Testis (tissue), 2 donors: ENCODE measurements around the gene INPP5A.

Experiments used
- POLR2A ChIP-seq: fragments of 450-650 bp; IDR thresholded peaks from one replicate; pipeline ENCODE4 v1.6.1; 2017; ENCODE audit warnings: antibody characterized with exemption, mild to moderate bottlenecking, moderate library complexity
- TF ChIP-seq, protein P1 (sequence below), 3 experiments: fragments of 450-650 bp in 2 of 3; fragments of 200-600 bp in 1 of 3; sonication (generic) in 1 of 3; IDR thresholded peaks; one replicate each; pipeline ENCODE4 v1.5.1; 2016 to 2019; ENCODE audit warnings: antibody characterized with exemption in 3 of 3, mild to moderate bottlenecking in 2 of 3, moderate library complexity in 1 of 3

GRCh38 chr10:132764108-132764507 lies 226.5 kb downstream of the INPP5A start:
- TF ChIP-seq, protein P1, sequence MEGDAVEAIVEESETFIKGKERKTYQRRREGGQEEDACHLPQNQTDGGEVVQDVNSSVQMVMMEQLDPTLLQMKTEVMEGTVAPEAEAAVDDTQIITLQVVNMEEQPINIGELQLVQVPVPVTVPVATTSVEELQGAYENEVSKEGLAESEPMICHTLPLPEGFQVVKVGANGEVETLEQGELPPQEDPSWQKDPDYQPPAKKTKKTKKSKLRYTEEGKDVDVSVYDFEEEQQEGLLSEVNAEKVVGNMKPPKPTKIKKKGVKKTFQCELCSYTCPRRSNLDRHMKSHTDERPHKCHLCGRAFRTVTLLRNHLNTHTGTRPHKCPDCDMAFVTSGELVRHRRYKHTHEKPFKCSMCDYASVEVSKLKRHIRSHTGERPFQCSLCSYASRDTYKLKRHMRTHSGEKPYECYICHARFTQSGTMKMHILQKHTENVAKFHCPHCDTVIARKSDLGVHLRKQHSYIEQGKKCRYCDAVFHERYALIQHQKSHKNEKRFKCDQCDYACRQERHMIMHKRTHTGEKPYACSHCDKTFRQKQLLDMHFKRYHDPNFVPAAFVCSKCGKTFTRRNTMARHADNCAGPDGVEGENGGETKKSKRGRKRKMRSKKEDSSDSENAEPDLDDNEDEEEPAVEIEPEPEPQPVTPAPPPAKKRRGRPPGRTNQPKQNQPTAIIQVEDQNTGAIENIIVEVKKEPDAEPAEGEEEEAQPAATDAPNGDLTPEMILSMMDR (IDR thresholded peaks at IDR 0.05), result no peak
- no peak for TF ChIP-seq POLR2A
